Measurements from ENCODE around the gene TRPM8. TPM values are rescaled to one million over a fixed set of nuclear protein-coding genes. Genes with fewer than 3 reads are reported as not detected.

Gene TRPM8
- total and polyA plus RNA-seq, 2 of the 8 experiments (the other 6 are each of a cell fraction or from before 2014, with no cell fraction given): 0.18 to 0.54 TPM

DNA sequence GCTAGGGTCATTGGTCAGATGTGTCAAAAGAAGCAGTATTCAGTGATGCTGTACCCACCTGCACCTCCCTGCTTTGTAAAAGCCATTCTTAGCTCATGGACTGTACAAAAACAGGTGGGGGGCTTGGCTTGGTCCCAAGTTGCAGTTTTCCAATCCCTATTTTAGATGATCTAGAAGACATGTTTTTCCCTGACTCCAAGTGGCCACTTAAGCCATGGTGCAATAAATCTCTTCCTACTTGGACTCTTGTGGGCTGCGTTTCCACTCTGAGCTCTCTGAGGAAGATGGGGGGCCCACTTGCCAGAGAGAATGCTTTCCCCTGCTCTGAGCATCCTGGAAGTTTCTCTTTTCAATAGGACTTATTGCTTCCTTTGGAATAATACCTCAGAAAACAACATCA, 76.3 kb downstream of the TRPM8 start (continued):
- TF ChIP-seq, protein P1, sequence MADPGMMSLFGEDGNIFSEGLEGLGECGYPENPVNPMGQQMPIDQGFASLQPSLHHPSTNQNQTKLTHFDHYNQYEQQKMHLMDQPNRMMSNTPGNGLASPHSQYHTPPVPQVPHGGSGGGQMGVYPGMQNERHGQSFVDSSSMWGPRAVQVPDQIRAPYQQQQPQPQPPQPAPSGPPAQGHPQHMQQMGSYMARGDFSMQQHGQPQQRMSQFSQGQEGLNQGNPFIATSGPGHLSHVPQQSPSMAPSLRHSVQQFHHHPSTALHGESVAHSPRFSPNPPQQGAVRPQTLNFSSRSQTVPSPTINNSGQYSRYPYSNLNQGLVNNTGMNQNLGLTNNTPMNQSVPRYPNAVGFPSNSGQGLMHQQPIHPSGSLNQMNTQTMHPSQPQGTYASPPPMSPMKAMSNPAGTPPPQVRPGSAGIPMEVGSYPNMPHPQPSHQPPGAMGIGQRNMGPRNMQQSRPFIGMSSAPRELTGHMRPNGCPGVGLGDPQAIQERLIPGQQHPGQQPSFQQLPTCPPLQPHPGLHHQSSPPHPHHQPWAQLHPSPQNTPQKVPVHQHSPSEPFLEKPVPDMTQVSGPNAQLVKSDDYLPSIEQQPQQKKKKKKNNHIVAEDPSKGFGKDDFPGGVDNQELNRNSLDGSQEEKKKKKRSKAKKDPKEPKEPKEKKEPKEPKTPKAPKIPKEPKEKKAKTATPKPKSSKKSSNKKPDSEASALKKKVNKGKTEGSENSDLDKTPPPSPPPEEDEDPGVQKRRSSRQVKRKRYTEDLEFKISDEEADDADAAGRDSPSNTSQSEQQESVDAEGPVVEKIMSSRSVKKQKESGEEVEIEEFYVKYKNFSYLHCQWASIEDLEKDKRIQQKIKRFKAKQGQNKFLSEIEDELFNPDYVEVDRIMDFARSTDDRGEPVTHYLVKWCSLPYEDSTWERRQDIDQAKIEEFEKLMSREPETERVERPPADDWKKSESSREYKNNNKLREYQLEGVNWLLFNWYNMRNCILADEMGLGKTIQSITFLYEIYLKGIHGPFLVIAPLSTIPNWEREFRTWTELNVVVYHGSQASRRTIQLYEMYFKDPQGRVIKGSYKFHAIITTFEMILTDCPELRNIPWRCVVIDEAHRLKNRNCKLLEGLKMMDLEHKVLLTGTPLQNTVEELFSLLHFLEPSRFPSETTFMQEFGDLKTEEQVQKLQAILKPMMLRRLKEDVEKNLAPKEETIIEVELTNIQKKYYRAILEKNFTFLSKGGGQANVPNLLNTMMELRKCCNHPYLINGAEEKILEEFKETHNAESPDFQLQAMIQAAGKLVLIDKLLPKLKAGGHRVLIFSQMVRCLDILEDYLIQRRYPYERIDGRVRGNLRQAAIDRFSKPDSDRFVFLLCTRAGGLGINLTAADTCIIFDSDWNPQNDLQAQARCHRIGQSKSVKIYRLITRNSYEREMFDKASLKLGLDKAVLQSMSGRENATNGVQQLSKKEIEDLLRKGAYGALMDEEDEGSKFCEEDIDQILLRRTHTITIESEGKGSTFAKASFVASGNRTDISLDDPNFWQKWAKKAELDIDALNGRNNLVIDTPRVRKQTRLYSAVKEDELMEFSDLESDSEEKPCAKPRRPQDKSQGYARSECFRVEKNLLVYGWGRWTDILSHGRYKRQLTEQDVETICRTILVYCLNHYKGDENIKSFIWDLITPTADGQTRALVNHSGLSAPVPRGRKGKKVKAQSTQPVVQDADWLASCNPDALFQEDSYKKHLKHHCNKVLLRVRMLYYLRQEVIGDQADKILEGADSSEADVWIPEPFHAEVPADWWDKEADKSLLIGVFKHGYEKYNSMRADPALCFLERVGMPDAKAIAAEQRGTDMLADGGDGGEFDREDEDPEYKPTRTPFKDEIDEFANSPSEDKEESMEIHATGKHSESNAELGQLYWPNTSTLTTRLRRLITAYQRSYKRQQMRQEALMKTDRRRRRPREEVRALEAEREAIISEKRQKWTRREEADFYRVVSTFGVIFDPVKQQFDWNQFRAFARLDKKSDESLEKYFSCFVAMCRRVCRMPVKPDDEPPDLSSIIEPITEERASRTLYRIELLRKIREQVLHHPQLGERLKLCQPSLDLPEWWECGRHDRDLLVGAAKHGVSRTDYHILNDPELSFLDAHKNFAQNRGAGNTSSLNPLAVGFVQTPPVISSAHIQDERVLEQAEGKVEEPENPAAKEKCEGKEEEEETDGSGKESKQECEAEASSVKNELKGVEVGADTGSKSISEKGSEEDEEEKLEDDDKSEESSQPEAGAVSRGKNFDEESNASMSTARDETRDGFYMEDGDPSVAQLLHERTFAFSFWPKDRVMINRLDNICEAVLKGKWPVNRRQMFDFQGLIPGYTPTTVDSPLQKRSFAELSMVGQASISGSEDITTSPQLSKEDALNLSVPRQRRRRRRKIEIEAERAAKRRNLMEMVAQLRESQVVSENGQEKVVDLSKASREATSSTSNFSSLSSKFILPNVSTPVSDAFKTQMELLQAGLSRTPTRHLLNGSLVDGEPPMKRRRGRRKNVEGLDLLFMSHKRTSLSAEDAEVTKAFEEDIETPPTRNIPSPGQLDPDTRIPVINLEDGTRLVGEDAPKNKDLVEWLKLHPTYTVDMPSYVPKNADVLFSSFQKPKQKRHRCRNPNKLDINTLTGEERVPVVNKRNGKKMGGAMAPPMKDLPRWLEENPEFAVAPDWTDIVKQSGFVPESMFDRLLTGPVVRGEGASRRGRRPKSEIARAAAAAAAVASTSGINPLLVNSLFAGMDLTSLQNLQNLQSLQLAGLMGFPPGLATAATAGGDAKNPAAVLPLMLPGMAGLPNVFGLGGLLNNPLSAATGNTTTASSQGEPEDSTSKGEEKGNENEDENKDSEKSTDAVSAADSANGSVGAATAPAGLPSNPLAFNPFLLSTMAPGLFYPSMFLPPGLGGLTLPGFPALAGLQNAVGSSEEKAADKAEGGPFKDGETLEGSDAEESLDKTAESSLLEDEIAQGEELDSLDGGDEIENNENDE (IDR thresholded peaks at IDR 0.05; ENCODE audit: insufficient replicate concordance, low read length): no peak
